Nephron (organoid): ENCODE data around the gene ADRA1B.
"Not testable (repeated sequence)": the region's sequence is repeated elsewhere in the genome, so short reads cannot be mapped to it uniquely, and the experiment has no call there.

Source experiments
- H3K27ac Mint-ChIP-seq, 3 experiments: 2 replicates each; pipeline ENCODE4 v1.8.0; 2020; ENCODE audit warnings: mixed read lengths in 3 of 3, mild to moderate bottlenecking in 2 of 3, moderate library complexity in 1 of 3
- H3K27me3 Mint-ChIP-seq: 2 replicates; pipeline ENCODE4 v1.8.0; 2021; ENCODE audit warnings: low read depth, mild to moderate bottlenecking, moderate library complexity, mixed read lengths
- H3K36me3 Mint-ChIP-seq: 2 replicates; pipeline ENCODE4 v1.8.0; 2020; ENCODE audit warnings: low read depth, mixed read lengths
- H3K4me1 Mint-ChIP-seq: 2 replicates; pipeline ENCODE4 v1.8.0; 2020; ENCODE audit warnings: mixed read lengths
- H3K4me3 Mint-ChIP-seq, 3 experiments: 2 replicates each; pipeline ENCODE4 v1.8.0; 2020; ENCODE audit warnings: mild to moderate bottlenecking in 3 of 3, mixed read lengths in 3 of 3, moderate library complexity in 2 of 3
- H3K9me3 Mint-ChIP-seq: 2 replicates; pipeline ENCODE4 v1.8.0; 2020; ENCODE audit warnings: mixed read lengths
- CTCF ChIP-seq, 3 experiments: fragments of 200-600 bp; sonication (generic); IDR thresholded peaks; one replicate each; pipeline ENCODE4 v1.5.0; 2021; ENCODE audit warnings: antibody characterized with exemption in 3 of 3; ENCODE audit not compliant: unreplicated experiment in 3 of 3

ADRA1B gene

GRCh38 chr5:160008877-160009590, 92.8 kb downstream of the ADRA1B start, which contains the start of gene TTC1:
Gene TTC1, plus strand, starts transcription at chr5:160009139. Its CDS starts 1,390 bp downstream, at chr5:160010529.
- Mint-ChIP-seq H3K27ac (peak within 1 kb of the TSS; percentile 81 to 93 (median 93)), H3K27me3 (no peaks in the 10 kb centered on the region), H3K4me3 (peak within 1 kb of the TSS; percentile 93 to 95 (median 94)), H3K4me1 (peaks cover 27% of the 10 kb centered on the region), H3K36me3 (peaks cover 15% of the 10 kb centered on the region), H3K9me3 (no peaks in the 10 kb centered on the region)
- TF ChIP-seq CTCF (IDR thresholded peaks at IDR 0.05; ENCODE audit: unreplicated experiment in 3 of 3): no peak

- Mint-ChIP-seq H3K27me3 (no peaks in the 10 kb centered on the region), H3K27ac (peak overlapping the region in 1 of 3 experiments; percentile 93), H3K4me1 (peaks cover 27% of the 10 kb centered on the region), H3K4me3 (peak overlapping the region; percentile 93 to 95 (median 94)), H3K9me3 (no peaks in the 10 kb centered on the region), H3K36me3 (peaks cover 15% of the 10 kb centered on the region)
- TF ChIP-seq CTCF (IDR thresholded peaks at IDR 0.05; ENCODE audit: unreplicated experiment in 3 of 3): no peak
Observed at GRCh38 chr5:160009591-160009989, 93.3 kb downstream of the ADRA1B start.

GRCh38 chr5:160011471-160011870, 95.2 kb downstream of the ADRA1B start:
- TF ChIP-seq CTCF (IDR thresholded peaks at IDR 0.05; ENCODE audit: unreplicated experiment in 3 of 3): no peak
- no peak overlapping the region for H3K27ac Mint-ChIP-seq
- peaks cover 27% of the 10 kb centered on the region for H3K4me1 Mint-ChIP-seq
- peak overlapping the region; percentile 93 to 95 (median 94) for H3K4me3 Mint-ChIP-seq
- H3K27me3 Mint-ChIP-seq: no peaks in the 10 kb centered on the region
- H3K9me3 Mint-ChIP-seq: no peaks in the 10 kb centered on the region
- H3K36me3 Mint-ChIP-seq: peaks cover 25% of the 10 kb centered on the region

- Mint-ChIP-seq H3K36me3 (peaks cover 31% of the 10 kb centered on the region), H3K4me1 (peaks cover 22% of the 10 kb centered on the region)
Observed at GRCh38 chr5:160014197-160014596, 97.9 kb downstream of the ADRA1B start.

GRCh38 chr5:160018945-160019625, 102.8 kb downstream of the ADRA1B start:
- H3K4me1 Mint-ChIP-seq: peaks cover 4% of the 10 kb centered on the region

More at GRCh38 chr5:160014197-160014596, 97.9 kb downstream of the ADRA1B start:
- H3K27ac Mint-ChIP-seq, H3K9me3 Mint-ChIP-seq, H3K4me3 Mint-ChIP-seq, H3K27me3 Mint-ChIP-seq: not testable (repeated sequence)

More at GRCh38 chr5:160018945-160019625, 102.8 kb downstream of the ADRA1B start:
- Mint-ChIP-seq H3K27me3 (no peaks in the 10 kb centered on the region), H3K4me3 (no peak overlapping the region), H3K36me3 (peaks cover 25% of the 10 kb centered on the region), H3K9me3 (no peaks in the 10 kb centered on the region), H3K27ac (no peak overlapping the region)
- TF ChIP-seq CTCF (IDR thresholded peaks at IDR 0.05; ENCODE audit: unreplicated experiment in 3 of 3): no peak
